ENCODE results near the gene PPM1M.

DNA sequence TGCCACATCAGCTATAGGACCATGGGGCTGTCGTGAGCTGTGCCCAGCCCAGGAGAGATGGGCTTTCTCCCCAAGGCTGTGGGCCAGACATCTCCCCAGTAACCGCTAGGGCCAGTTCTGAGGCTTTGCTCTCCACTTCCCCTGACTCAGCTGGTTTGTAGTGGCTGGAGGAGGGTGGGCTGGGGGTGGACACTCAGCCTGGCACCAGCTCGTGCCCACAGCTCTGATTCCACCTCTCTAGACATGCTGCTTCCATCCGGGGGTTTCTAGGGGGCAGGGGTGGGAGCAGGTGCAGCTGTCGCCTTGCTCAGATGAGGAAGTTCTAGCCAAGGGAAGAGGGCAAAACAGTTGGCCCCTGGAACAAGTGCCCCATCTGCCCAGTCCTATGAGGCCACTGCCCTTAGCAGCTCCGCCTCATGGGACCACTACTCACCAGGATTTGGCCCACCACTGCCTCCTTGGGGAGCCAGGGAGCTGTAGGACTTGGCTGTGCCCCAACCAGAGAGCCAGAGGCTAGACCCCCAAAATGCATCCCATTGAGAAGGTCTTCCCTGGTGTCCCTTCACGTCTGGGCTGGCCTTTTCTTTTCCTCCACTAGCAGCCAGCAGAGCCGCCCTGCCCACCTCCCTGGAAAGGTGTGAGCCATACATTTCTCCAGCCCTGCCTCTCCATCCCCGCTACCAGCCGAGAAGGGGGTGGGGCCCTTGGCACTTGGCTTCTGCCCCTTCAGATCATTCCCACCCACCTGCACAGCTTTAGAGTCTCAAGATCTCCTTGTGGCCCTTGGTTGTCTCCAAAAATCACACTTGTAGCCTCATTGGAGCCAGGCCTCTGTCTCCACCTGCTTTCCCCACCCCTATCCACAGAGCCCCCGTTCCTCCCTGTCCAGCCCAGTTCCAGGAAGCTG is 51.9 kb downstream of the PPM1M start:
- TF ChIP-seq BCL11A (IDR thresholded peaks at IDR 0.05; ENCODE audit: low read depth, low read length) (no peak), BRCA1 (IDR thresholded peaks at IDR 0.05; ENCODE audit: low read depth, low read length) (no peak), RBBP5 (conservative IDR thresholded peaks at IDR 0.05) (no peak), ETV6 (conservative IDR thresholded peaks at IDR 0.05 in 1 of 2, IDR thresholded peaks at IDR 0.05 in 1 of 2; ENCODE audit: borderline replicate concordance in 1 of 2, low read depth in 1 of 2) (no peak)
- TF ChIP-seq, protein P1, sequence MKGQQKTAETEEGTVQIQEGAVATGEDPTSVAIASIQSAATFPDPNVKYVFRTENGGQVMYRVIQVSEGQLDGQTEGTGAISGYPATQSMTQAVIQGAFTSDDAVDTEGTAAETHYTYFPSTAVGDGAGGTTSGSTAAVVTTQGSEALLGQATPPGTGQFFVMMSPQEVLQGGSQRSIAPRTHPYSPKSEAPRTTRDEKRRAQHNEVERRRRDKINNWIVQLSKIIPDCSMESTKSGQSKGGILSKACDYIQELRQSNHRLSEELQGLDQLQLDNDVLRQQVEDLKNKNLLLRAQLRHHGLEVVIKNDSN (IDR thresholded peaks at IDR 0.05; ENCODE audit: borderline replicate concordance, extremely low read length, insufficient read depth, low read depth, low read length) = no peak
